GM21529 (cell line): ENCODE measurements around the gene CLTB.
A peak's percentile ranks its signal among the peaks of the same experiment; 100 is the strongest.
"Not testable (repeated sequence)": the region's sequence is repeated elsewhere in the genome, so short reads cannot be mapped to it uniquely, and the experiment has no call there.

ENCODE experiments used
- ATAC-seq: cut with Tn5 transposase; IDR thresholded peaks from one replicate; pipeline ENCODE4 v1.9.1; 2021; ENCODE audit not compliant: unreplicated experiment

The CLTB gene, protein sequence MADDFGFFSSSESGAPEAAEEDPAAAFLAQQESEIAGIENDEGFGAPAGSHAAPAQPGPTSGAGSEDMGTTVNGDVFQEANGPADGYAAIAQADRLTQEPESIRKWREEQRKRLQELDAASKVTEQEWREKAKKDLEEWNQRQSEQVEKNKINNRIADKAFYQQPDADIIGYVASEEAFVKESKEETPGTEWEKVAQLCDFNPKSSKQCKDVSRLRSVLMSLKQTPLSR

DNA sequence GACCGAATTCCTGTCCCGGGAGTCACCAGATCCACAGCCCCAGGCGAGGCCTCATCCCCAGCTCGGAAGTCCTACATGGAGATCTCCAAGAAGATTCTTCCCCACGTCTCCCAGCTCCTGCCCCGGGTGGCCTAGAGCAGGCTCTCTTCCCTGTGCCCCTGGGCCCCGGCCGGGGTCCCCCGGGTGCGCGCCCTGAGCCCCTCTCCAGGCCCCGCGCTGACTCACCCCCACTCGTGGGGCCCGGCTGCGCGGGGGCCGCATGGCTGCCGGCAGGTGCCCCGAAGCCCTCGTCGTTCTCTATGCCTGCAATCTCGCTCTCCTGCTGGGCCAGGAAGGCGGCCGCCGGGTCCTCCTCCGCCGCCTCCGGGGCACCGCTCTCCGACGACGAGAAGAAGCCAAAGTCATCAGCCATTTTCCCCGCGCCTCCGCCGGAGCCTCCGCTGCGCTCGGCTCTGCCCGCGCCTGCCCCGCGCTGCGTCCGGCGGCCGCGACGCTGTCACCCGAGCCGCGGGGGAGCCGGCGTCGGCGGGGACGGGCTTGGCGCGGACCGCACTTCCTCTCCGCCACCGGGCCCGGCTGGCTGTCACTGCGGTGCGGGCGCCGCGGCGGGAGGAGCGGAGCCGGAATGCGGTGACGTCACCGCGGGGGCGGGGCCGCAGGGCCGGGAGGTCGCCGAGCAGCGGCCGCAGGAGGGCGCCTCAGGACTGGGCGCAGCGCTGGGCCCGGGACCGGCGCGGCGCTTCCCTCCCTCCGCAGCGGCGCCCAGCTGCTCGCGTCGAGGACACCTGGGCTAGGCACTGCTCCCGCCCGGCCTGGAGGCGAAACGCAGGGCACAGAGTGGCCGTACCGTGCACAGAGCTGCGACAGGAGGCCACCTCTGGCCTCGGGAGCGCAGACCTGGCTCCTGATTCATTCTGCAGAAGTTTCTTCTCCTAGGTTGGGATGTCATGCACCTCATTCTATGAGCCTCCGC, at the start of gene CLTB:
Gene CLTB (minus strand): TSS at position 588 of the 973 bp plus-strand sequence. CDS start 176 bp downstream, at position 412.
- peak; percentile 92 for ATAC-seq

DNA sequence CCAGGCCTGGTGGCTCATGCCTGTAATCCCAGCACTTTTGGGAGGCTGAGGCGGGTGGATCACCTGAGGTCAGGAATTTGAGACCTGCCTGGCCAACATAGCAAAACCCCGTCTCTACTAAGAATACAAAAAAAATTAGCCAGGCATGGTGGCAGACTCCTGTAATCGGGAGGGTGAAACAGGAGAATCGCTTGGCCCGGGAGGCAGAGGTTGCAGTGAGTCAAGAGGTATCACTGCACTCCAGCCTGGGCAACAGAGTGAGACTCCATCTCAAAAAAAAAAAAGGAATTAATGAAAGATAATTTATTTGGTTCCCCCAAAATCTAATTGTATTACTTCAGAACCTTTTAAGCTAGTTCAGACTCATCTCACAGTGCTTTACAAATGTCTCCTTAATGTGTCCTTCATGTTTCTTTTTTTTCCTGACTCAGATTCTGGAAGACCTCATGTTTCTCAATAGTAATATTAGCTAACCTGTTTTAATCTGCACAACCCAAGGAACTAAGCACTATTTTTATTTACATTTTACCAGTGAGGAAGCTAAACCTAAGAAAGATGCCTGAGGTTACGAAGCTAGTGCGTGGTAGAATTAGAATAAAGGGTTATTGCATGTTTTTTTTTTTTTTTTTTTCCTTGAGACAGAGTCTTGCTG, 46.9 kb upstream of the CLTB start:
- ATAC-seq = no peak

DNA sequence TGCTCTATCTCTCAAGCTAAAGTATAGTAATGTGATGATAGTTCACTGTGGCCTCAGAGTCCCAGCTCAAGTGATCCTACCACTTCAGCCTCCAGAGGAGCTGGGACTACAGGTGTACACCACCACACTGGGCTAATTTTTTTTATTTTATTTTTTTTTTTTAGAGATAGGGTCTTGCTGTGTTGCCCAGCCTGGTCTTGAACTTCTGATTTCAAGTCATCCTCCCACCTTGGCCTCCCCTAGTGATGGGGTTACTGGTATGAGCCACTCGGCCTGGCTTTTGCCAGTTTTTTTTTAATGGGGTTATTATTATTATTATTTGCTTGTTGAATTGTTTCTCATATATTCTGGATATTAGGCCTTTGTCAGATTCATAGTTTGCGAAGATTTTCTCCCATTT, 45.0 kb upstream of the CLTB start:
- no peak for ATAC-seq

DNA sequence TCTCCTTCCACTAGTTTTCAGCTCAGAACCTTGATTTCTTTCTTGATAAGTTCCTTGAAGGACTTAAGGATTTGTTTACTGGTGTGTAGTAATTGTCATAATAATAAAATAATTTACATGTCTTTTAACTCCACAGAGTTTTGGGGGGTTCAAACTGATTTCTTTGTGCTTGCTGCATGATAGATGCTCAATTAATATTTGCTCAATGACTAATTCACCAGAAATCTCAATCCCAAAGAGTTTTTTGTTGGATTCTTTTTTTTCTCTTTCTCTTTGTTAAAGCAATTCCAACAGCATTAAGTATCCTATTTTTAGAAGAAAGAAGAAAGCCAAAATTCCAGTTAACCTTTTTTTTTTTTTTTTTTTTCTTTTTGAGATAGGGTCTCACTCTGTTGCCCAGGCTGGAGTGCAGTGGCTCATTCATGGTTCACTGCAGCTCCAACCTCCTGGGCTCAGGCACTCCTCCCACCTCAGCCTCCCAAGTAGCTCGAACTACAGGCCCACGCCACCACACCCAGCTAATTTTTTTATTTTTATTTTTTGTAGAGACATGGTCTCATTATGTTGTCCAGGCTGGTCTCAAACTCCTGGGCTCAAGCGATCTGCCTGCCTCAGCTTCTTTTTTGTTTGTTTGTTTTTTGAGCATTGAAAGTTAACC, 42.7 kb upstream of the CLTB start:
- ATAC-seq = no peak

DNA sequence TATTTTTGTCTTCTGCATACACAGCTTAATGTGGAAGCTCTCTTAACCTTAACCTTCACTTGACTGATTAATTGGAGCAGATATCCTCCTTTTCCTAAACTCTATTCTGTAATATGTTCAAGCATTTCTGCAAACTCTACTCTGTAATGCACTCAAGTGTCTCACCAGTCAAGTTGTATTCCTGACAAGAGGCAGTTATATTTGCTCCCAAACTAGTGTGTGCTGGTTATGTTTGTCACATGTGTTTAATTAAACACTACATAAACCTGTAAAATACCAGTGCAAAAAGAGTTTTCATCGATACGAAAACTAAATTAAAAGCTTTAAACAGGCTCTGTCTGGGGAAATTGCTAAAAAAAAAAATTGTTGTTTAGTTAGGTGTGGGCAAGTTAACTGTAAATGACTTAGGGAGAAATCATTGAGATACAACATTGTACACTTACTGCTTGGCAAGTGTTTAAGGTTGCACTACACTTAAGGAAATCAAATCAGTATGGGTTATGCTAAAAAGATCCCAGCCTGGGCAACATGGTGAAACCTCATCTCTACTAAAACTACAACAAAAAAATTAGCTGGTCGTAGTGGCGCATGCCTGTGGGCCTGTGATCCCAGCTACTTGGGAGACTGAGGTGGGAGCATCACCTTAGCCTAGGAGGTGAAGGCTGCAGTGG, 38.5 kb upstream of the CLTB start:
- ATAC-seq = no peak

DNA sequence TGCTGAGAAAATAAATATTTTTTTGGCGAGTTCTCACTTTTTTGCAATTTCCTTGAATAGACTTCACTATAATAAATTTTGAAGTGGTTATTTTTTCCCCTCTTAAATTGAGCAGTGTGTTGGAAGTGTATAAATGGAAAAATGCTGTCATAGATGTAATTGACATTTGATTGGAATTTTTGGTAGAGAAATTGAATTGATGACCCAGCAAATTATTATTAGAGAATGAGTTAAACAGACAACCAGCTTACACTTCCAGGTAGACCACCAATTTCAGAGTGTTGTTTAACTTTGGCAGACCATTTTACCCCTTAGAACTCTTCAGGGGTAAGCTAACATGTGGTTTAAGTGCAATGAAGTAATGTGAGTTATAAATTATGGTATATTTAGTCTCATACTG, 33.7 kb upstream of the CLTB start:
- no peak for ATAC-seq

DNA sequence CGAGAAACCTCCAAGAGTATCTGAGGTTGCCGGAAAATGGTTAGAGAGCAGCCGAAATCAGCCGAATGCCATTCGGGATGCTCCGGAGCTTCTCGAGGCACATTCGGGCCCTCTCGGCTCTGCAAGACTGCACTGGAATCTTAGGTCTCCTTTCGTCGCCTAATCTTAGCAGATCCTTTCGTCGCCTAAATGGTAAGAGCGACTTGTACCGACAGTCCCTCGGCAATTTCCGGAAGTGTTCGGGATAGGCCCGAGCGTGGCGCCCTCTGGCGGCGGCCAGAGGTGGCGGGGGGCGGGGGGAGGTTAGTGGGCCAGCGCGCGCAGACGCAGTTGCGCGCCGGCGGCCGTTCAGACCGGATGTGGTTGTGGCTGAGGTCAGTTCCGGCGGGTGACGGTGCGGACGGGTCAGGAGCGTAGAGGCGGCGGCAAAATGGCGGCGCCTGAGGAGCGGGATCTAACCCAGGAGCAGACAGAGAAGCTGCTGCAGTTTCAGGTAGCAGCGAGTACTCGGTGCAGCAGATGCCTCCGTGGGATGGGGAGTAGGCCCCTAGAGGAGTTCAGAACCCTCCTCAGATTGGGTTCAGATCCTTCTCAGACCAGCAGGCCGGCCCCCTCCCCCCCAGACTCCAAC, 31.8 kb upstream of the CLTB start, which contains the start of gene FAF2:
Gene FAF2 (plus strand): TSS at position 408 of the 631 bp plus-strand sequence. CDS start 23 bp downstream, at position 431.
- ATAC-seq = peak; percentile 97

DNA sequence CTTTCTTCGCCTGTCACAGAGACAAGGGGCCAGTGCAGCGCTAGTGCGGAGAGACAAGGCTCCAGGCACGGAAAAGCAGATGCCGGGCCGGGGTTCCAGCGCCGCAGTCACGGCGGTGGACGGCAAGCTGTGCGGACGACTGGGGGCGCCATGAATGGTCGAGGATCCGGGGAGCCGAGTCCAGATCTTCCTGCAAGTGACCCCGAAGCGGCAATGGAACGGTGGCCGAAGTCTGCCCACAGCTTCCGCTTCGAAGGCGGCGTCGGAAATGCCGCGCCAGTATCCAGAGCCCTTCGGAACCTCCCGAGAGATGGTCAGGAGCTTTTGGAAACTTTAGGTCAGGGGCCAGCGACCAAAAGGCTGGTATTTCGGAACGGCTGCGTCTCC, 31.2 kb upstream of the CLTB start:
- peak; percentile 20 for ATAC-seq

DNA sequence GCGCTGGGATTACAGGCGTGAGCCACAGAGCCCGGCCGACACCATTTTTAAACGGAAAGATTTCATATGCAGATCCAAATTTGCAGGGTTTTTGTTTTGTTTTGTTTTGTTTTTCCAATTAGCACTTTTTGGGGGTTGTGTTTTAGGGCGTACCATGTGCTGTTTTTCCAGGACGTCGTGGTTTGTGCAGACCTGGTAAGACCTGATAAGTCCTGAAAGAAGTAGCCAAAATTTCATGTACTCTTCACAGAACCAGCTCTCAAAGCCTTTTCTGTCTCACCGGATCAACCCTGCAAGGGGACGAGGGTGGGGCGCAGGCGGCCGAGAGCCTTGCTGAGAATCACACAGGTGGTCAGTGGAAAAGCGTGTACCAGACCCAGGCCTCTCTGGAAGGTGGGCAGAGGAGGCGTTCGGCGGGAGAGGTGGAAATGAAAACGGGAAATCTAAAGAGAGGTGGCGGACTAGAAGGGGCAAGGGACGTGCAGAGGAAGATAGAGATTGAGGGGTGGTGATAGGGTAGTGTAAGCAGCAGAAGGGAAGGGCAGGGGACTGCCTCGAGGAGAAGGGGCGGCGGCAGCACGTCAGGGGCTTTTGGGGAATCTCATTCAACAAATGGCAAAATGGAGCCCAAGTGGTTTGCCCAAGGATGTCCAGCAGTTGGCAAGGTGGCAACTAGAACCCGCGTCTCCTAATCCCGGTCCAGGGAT, 30.7 kb upstream of the CLTB start:
- ATAC-seq = no peak

DNA sequence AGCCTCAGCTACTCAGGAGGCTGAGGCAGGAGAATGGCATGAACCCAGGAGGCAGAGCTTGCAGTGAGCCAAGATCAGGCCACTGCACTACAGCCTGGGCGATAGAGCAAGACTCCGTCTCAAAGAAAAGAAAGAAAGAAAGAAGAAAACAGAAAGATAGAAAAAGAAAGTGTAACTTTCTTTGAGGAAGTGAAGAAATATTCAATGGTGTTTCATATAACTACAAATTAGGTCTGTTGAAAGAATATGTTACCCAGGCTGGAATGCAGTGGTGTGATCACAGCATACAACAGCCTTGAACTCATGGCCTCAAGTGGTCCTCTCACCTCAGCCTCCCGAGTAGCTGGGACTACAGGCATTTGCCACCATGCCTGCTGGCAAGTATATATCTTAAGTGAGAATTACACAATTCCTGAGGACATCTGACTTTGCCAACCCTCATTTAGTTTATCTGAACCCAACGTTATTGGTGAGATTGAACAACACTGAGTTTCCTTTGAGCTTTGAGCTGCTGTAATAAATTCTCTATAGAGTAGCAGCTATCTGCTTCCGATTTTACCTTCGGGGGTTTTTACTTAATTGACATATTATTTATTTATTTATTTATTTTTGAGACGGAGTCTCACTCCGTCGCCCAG, 29.8 kb upstream of the CLTB start:
- ATAC-seq = no peak

DNA sequence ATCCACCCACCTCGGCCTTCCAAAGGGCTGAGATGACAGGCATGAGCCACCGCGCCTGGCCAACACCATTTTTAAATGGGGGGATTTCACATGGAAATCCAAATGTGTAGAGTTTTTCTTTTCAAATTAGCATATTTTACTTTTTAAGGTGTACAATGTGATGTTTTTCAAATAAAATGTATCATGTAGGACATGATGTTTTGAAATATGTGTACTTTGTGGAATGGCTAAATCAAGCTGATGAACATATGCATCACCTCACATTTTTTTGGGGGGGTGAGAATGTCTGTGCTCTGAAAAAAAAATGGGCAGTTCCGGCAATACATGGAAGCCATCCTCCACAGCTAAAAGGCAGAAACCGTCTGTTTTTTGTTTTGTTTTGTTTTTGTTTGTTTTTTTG, 28.4 kb upstream of the CLTB start:
- no peak for ATAC-seq

DNA sequence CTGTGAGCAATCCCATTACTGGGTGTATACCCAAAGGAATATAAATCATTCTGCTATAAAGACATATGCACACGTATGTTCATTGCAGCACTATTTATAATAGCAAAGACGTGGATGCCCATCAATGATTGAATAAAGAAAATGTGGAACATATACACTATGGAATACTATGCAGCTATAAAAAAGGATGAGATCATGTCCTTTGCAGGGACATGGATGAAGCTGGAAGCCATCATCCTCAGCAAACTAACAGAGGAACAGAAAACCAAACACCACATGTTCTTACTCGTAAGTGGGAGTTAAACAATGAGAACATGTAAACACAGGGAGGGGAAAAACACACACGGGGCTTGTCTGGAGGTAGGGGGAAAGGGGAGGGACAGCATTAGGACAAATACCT, 26.6 kb upstream of the CLTB start:
- ATAC-seq = not testable (repeated sequence)

DNA sequence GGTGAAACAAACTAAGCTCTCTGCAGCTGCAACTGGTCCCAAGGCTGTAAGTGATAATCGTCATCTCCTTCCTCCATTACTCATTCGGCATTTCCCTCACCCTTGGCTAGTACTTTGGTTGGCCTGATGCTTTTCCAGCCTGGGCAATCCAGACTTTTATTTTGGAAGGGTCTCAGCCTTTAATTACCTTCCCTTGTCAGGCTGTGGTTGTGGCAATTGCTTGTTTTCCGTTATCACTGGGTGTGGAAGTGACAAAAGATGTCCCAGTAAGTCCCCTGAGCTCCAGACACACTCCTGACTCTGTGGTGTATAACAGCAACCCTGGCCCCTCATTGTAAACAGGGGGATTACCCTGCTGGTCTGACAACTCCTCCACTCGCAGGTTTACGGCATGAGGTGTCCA, 25.6 kb upstream of the CLTB start:
- ATAC-seq = no peak

DNA sequence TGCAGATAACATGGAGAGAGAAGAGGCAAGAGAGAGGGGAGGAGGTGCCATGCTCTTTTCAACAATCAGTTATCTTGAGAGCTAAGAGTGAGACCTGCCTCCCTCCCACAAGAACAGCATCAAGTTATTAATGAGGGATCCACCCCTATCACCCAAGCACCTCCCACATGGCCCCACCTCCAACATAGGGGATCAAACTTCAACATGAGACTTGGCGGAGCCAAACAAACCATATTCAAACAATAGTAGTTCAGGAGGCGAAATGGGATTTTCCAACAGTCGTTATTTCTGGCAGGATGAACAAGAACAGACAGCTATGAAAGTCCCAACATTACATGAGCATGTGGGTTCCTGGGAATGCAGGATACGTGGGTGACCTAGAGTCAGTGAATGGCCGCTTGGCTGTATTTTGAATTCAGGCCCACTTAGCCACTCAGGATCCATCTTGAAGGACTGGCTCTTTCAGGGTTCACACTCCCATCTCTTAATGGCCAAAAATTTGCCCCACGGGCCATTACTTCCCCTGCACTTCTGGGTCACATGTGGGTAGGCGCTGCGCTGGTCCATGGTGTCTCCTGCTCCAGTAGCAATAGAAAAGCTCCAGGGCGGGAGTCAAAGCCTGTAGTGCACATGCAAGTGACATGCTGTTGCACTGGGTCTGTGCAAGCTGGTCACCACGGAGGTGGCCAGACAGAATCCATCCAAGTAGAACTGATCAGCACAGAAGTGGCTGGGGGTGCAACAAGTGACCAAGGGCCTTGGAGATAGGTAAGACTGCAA, 24.8 kb upstream of the CLTB start:
- ATAC-seq = no peak

DNA sequence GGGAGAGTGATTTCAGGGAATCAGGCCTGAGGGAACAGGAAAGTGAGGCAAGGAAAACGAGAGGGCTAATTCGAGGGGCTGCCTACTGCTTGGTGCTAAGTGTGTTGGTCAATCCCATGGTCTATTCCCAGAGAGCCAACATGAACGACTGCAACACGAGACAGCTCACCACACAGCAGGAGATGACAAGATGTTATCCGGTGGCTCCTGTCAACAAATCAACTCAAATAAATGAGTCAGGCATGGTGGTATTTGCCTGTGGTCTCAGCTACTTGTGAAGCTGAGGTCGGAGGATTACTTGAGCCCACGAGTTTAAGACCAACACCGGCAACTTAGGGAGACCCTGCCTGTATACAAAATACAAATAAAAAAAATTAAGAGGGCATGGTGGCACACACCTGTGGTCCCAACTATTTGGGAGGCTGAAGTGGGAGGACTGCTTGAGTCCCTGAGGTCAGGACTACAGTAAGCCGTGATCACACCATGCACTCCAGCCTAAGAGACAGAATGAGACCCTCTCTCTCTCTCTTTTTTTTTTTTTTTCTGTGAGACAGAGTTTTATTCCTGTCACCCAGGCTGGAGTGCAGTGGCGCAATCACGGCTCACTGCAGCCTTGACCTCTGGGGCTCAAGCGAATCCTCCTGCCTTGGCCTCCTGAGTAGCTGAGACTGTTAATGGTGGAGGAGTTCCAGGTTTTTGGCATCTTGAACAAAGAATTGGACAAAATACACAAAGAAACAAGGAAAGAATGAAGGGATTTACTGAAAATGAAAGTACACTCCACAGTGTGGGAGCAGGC, 22.8 kb upstream of the CLTB start:
- ATAC-seq = no peak

DNA sequence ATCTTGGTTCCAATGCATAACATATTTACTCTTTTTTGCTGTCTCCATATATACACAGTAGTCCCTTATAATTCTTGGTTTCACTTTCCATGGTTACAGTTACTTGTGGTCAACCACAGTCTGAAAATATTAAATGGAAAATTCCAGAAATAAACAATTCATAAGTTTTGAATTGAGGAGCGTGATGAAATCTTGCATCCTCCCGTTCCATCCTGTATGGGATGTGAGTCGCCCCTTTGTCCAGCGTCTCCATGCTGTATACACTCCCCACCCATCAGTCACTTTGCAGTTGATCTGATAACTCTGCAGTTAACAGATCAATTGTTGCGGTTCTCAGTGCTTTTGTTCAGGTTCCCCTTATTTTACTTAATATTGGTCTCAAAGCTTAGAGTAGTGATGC, 20.3 kb upstream of the CLTB start:
- no peak for ATAC-seq

DNA sequence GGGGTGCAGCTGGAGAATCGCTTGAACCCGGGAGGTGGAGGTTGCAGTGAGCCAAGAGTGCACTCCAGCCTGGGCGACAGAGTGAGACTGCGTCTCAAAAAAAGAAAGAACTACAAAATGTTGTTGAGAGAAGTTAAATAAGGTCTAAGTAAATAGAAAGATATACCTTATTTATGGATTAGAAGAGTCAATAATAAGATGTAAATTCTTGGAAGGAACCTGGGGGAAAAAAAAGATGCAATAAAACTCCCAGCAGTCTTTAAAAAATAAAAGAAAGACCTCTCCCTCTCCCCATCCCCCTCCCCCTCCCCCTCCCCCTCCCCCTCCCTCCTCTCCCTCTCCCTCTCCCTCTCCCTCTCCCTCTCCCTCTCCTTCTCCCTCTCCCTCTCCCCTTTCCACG, 16.4 kb upstream of the CLTB start:
- no peak for ATAC-seq
